Fibroblast of lung (primary cell): ENCODE measurements around the gene ZNF324. TPM values are rescaled to one million over a fixed set of nuclear protein-coding genes. Genes with fewer than 3 reads are reported as not detected.
"Not testable (repeated sequence)": the region's sequence is repeated elsewhere in the genome, so short reads cannot be mapped to it uniquely, and the experiment has no call there.

Source experiments
- DNase-seq, 2 donors: peaks; one replicate each; pipeline versions ENCODE4 v3.0.0 to v3.0.0-alpha.2; 2010; ENCODE audit warnings: low read depth in 2 of 2
- H2AFZ ChIP-seq: 2 replicates; pipeline ENCODE4 v1.5.1; 2012; ENCODE audit warnings: low read length, control low read depth, inconsistent platforms
- H3K27ac ChIP-seq: 2 replicates; pipeline ENCODE4 v1.5.1; 2011; ENCODE audit warnings: low read length, control low read depth; ENCODE audit not compliant: insufficient read depth
- H3K27me3 ChIP-seq: 2 replicates; pipeline ENCODE4 v1.5.1; 2011; ENCODE audit warnings: mild to moderate bottlenecking, low read length; ENCODE audit not compliant: control insufficient read depth, insufficient read depth
- H3K36me3 ChIP-seq: 2 replicates; pipeline ENCODE4 v1.5.1; 2011; ENCODE audit warnings: low read length; ENCODE audit not compliant: control insufficient read depth, insufficient read depth
- H3K4me1 ChIP-seq: 2 replicates; pipeline ENCODE4 v1.5.1; 2011; ENCODE audit warnings: low read length; ENCODE audit not compliant: control insufficient read depth, insufficient read depth; ENCODE audit errors: extremely low read depth
- H3K4me2 ChIP-seq: 2 replicates; pipeline ENCODE4 v1.5.1; 2011; ENCODE audit warnings: low read length, control low read depth; ENCODE audit not compliant: insufficient read depth; ENCODE audit errors: extremely low read depth
- H3K4me3 ChIP-seq, 4 experiments: fragments of 200-600 bp in 1 of 4; sonication (generic) in 1 of 4; replicated peaks in 1 of 4; 2 replicates each; pipeline ENCODE4 v1.5.1; 2011 to 2016; ENCODE audit warnings: low read length in 4 of 4, low read depth in 3 of 4, mild to moderate bottlenecking in 3 of 4, control low read depth in 2 of 4, inconsistent platforms in 1 of 4, mixed read lengths in 1 of 4; ENCODE audit not compliant: insufficient read depth in 1 of 4; ENCODE audit errors: control extremely low read depth in 1 of 4
- H3K79me2 ChIP-seq: 2 replicates; pipeline ENCODE4 v1.5.1; 2012; ENCODE audit warnings: mild to moderate bottlenecking, low read length, inconsistent platforms; ENCODE audit not compliant: control insufficient read depth, insufficient read depth
- H3K9ac ChIP-seq: 2 replicates; pipeline ENCODE4 v1.5.1; 2011; ENCODE audit warnings: mild to moderate bottlenecking, low read length, control low read depth; ENCODE audit not compliant: insufficient read depth
- H3K9me3 ChIP-seq: 2 replicates; pipeline ENCODE4 v1.5.1; 2012; ENCODE audit warnings: low read depth, low read length; ENCODE audit not compliant: control insufficient read depth, insufficient read depth
- H4K20me1 ChIP-seq: 2 replicates; pipeline ENCODE4 v1.5.1; 2011; ENCODE audit warnings: low read length; ENCODE audit not compliant: control insufficient read depth, insufficient read depth; ENCODE audit errors: extremely low read depth
- EZH2 ChIP-seq: IDR thresholded peaks from 2 replicates; pipeline ENCODE4 v1.5.1; 2012; ENCODE audit warnings: low read length, control low read depth, mild to moderate bottlenecking; ENCODE audit errors: missing control alignments
- polyA plus RNA-seq, 2 donors: library from polyadenylated mRNA; depleted of rRNA in 1 of 2; stranded (reverse) in 1 of 2; unstranded in 1 of 2; fragments of >200 nt; gene quantifications; 2 replicates each; pipeline ENCODE4 v1.2.1, GENCODE V29; 2011 to 2012; ENCODE audit warnings: missing spikeins in 1 of 2
- total RNA-seq: library from RNA; depleted of rRNA; stranded (reverse); fragments of >200 nt; gene quantifications from 2 replicates; pipeline ENCODE4 v1.2.1, GENCODE V29; 2014
- TF ChIP-seq, protein P1 (sequence below), 2 donors: IDR thresholded peaks in 1 of 2; conservative IDR thresholded peaks in 1 of 2; 1 replicate in 1 of 2; 2 replicates in 1 of 2; pipeline ENCODE4 v1.5.1; 2011 to 2012; ENCODE audit warnings: low read length in 2 of 2, control low read depth in 1 of 2, inconsistent platforms in 1 of 2, low read depth in 1 of 2, mild to moderate bottlenecking in 1 of 2

Gene ZNF324
- total and polyA plus RNA-seq, 2 donors (not counting 1 experiment from before 2014, with no cell fraction given) = 4.1 to 14.2 TPM

DNA sequence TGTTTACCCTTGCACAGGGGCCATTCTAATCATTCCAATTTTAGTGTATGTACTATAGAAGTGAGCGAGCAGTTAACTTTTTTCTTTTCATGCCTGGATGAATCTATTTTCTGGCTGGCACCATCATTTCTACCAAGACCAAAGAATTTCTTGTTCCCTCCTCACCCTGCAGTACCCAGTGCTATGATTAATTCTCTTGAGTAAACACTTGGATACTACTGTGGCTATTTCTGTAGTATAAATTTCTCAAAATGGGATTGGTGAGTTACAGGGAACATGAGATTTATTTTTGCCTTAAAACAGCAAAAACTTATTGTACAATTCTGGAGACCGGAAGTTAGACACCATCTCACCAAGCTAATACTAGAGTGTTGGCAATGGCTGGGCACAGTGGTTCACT lies 16.9 kb downstream of the ZNF324 start:
- Histone ChIP-seq H3K4me3 (no peak overlapping the region), H2AFZ (no peak overlapping the region), H3K36me3 (peaks cover 4% of the 10 kb centered on the region), H4K20me1 (no peaks in the 10 kb centered on the region), H3K27ac (no peak overlapping the region), H3K27me3 (no peaks in the 10 kb centered on the region), H3K4me2 (no peak overlapping the region), H3K9me3 (no peaks in the 10 kb centered on the region), H3K79me2 (no peaks in the 10 kb centered on the region), H3K9ac (no peak overlapping the region), H3K4me1 (no peaks in the 10 kb centered on the region)
- TF ChIP-seq, protein P1, sequence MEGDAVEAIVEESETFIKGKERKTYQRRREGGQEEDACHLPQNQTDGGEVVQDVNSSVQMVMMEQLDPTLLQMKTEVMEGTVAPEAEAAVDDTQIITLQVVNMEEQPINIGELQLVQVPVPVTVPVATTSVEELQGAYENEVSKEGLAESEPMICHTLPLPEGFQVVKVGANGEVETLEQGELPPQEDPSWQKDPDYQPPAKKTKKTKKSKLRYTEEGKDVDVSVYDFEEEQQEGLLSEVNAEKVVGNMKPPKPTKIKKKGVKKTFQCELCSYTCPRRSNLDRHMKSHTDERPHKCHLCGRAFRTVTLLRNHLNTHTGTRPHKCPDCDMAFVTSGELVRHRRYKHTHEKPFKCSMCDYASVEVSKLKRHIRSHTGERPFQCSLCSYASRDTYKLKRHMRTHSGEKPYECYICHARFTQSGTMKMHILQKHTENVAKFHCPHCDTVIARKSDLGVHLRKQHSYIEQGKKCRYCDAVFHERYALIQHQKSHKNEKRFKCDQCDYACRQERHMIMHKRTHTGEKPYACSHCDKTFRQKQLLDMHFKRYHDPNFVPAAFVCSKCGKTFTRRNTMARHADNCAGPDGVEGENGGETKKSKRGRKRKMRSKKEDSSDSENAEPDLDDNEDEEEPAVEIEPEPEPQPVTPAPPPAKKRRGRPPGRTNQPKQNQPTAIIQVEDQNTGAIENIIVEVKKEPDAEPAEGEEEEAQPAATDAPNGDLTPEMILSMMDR (conservative IDR thresholded peaks at IDR 0.05 in 1 of 2, IDR thresholded peaks at IDR 0.05 in 1 of 2; ENCODE audit: low read depth in 1 of 2, low read length in 2 of 2) = no peak
- TF ChIP-seq EZH2 = no peak
- DNase-seq = no peak

DNA sequence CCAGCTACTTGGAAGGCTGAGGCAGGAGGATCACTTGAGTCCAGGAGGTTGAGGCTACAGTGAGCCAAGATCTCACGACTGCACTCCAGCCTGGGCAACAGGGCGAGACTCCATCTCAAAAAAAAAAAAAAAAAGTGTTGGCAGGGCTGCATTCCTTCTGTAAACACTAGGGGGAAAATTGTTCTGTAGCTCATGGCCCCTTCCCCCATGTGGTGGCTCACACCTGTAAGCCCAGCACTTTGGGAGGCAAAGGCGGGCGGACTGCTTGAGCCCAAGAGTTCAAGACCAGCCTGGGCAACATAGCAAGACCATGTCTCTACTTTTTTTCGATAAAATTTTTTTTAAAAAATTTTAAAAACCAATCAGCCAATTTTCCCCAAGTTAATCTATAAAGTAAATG lies 17.5 kb downstream of the ZNF324 start:
- H2AFZ ChIP-seq, H3K36me3 ChIP-seq, H3K4me1 ChIP-seq, H3K27me3 ChIP-seq, H3K27ac ChIP-seq, H3K79me2 ChIP-seq, H3K4me2 ChIP-seq, H4K20me1 ChIP-seq, H3K9ac ChIP-seq, H3K9me3 ChIP-seq, H3K4me3 ChIP-seq, DNase-seq: not testable (repeated sequence)

DNA sequence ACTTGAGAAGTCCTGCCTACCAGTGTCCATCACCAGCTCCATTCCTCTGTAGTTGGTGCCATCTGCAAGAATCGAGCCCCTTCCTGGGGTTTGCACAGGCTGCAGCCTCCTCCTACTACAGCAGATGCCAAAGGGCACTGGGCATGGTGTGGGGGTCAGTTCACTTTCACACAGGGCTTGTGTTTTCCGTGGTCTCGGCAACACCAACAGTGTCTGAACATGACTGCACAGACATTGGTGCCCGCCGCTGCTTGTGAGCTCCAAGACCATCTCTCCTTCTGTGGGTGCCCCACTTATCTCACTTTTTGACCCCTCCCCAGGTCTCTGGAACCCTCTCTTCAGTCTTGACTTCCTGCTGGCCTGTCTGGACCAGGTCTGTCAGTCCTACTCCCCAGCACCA lies 24.5 kb downstream of the ZNF324 start:
- Histone ChIP-seq H3K79me2 (no peaks in the 10 kb centered on the region), H3K36me3 (no peaks in the 10 kb centered on the region), H2AFZ (no peak overlapping the region), H3K4me2 (no peak overlapping the region), H3K27ac (no peak overlapping the region), H3K9ac (no peak overlapping the region), H3K9me3 (no peaks in the 10 kb centered on the region), H4K20me1 (no peaks in the 10 kb centered on the region), H3K4me3 (no peak overlapping the region), H3K4me1 (no peaks in the 10 kb centered on the region), H3K27me3 (no peaks in the 10 kb centered on the region)
- no peak for TF ChIP-seq EZH2
- TF ChIP-seq, protein P1 (conservative IDR thresholded peaks at IDR 0.05 in 1 of 2, IDR thresholded peaks at IDR 0.05 in 1 of 2; ENCODE audit: low read depth in 1 of 2, low read length in 2 of 2) = no peak
- no peak for DNase-seq
